GOT3 (cell line): ENCODE measurements around the gene ARHGAP23.
"Not testable (repeated sequence)": the region's sequence is repeated elsewhere in the genome, so short reads cannot be mapped to it uniquely, and the experiment has no call there.

Experiments used
- DNase-seq: peaks from one replicate; lab custom pipeline; 2025; ENCODE audit warnings: mixed read lengths; lab: John Stamatoyannopoulos, UW

ARHGAP23 gene

GRCh38 chr17:38460716-38461630, 32.7 kb downstream of the ARHGAP23 start:
- no peak for DNase-seq

DNA sequence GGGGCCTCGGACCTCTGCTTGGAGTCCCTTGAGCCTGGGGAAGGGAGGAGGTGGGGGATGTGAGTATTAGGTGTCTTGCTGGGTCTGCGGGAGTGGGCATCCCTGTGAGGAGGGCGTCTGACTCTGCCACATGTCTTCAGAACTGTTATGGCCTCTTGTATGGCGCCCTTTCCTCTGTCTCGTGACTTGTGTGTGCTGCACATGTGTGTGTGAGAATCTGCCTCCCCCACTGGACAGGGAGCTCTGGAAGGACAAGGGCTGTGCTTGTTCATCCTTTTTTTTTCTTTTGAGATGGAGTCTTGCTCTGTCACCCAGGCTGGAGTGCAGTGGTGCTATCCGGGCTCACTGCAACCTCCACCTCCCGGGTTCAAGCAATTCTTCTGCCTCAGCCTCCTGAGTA, 33.4 kb downstream of the ARHGAP23 start:
- no peak for DNase-seq

- no peak for DNase-seq
Observed at GRCh38 chr17:38463451-38463858, 35.2 kb downstream of the ARHGAP23 start.

- DNase-seq, result peak; percentile 46
Observed at GRCh38 chr17:38464251-38464722, 36.0 kb downstream of the ARHGAP23 start.

DNA sequence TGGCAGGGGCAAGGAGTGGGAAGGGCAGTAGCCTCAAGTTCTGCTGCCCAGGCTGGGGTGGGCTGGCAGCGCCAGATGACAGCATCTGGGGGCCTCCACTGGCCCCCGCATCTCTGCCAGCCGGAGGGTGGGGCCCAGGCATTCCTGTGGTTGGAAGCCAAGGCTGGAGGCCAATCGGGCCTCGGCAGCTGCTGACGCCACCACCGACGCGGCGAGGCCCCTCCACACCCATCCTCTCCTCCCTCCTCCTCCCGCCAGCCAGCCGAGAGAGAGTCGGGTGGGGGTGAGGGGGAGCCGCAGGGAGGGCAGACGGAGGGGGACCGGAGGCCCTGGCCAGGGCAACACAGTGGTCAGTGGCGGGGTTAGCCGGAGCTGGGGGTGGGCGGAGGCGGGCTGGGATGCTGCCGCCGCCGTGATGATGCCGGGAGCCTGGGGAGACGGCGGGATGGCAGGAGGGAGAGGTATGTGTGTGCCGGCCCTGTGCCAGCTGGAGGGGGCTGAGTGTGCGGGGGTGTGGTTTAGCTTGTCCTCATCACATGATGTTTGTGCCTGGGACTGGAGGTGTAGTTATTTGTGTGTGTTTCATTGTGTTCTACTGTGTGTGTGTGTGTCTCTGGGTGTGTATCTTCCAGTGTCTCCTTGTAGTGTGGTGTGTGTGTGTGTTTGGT, 36.6 kb downstream of the ARHGAP23 start:
- peak; percentile 67 for DNase-seq

- DNase-seq, result no peak
Observed at GRCh38 chr17:38465391-38466345, 37.4 kb downstream of the ARHGAP23 start.

DNA sequence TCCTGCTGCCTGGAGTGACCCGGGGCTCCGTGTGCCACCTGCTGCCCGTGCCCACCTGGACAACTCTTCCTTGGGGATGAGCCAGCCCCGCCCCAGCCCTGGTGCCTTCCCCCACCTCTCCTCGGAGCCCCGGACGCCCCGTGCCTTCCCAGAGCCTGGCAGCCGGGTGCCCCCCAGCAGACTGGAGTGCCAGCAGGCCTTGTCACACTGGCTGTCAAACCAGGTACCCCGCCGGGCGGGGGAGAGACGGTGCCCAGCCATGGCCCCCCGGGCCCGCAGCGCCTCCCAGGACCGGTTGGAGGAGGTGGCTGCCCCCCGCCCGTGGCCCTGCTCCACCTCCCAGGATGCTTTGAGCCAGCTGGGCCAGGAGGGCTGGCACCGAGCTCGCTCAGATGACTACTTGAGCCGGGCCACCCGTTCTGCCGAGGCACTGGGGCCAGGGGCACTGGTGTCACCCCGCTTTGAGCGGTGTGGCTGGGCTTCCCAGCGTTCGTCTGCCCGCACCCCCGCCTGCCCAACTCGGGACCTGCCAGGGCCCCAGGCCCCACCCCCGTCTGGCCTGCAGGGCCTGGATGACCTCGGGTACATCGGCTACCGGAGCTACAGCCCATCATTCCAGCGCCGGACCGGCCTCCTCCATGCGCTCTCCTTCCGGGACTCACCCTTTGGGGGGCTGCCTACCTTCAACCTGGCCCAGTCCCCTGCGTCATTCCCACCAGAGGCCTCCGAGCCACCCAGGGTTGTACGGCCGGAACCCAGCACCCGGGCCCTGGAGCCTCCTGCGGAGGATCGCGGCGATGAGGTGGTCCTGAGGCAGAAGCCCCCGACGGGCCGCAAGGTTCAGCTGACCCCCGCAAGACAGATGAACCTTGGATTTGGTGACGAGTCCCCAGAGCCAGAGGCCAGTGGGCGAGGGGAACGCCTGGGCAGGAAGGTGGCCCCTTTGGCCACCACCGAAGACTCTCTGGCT, 38.4 kb downstream of the ARHGAP23 start:
- no peak for DNase-seq

- DNase-seq, result no peak
Observed at GRCh38 chr17:38467491-38467890, 39.2 kb downstream of the ARHGAP23 start.

DNA sequence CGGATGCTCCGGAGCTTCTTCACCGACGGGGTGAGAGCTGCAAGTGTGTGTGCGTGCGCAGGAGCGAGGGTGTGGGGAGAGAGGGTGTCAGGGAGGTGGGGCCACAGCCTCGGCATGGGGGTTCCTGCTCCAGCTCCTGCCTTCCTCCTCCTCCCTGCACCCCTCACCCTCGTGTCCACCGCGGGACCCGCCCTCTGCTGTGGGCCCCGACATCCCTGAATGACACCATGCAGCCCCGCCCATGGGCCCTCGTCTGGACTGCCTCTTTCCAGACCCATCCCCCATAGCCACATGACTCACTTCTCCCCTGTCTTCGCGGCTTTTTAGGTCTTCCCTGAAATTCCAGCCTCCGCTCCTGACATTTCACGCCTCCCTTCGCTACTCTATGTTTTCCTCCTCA, 41.6 kb downstream of the ARHGAP23 start:
- no peak for DNase-seq

DNA sequence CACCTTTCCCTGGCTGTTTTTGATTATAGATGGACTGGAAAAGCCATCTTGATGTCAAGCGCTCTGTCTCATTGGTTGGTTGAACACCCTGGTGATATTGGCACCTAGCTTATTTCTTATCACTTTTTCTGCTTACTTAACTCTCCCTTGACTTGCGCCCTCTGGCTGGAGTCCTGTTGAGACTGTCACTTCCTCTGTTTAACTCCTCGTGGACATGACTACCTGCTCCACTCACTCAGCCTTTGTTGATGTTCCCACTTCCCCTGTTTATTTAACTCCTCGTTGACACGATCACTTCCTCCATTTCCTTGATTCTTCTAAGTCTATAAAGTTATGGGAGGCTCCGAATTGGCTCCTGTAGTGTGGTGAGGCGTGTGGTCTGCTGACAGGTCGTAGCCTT, 43.0 kb downstream of the ARHGAP23 start:
- not testable (repeated sequence) for DNase-seq

GRCh38 chr17:38474666-38475065, 46.4 kb downstream of the ARHGAP23 start:
- not testable (repeated sequence) for DNase-seq

- no peak for DNase-seq
Observed at GRCh38 chr17:38476549-38476948, 48.3 kb downstream of the ARHGAP23 start.

DNA sequence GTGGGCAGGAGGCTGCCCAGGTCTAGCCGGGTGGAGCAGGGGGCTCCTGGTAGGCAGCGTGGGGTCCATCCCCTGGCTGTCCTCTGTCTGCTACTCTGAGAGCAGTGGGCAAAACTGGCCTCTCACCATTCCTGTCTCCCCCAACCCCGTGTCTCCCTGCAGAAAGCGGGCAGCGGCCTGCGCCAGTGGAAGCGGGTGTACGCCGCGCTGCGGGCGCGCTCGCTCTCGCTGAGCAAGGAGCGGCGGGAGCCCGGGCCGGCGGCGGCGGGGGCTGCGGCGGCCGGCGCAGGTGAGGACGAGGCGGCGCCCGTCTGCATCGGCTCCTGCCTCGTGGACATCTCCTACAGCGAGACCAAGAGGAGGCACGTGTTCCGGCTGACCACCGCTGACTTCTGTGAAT, 49.2 kb downstream of the ARHGAP23 start:
- DNase-seq, result not testable (repeated sequence)

- DNase-seq, result not testable (repeated sequence)
Observed at GRCh38 chr17:38477951-38478350, 49.7 kb downstream of the ARHGAP23 start.

DNA sequence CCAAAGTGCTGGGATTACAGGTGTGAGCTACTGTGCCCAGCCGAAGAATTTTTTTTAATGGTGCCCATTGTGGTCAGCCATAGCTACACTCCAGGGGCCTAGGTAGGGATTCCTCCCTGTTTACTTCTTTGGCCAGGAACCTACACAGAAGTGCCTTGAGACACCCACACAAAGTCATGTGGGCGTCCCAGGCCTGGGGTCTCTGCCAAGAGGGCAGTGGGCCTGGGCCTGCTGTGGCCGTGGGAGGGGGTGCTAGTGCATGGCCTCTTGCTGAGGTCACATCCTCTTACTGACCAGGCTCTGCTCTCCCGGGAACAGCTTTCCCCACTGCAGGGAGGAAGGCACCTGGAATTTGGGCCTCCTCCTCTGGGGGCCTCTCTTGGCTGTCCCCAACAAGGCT, 50.4 kb downstream of the ARHGAP23 start:
- DNase-seq, result not testable (repeated sequence)

DNA sequence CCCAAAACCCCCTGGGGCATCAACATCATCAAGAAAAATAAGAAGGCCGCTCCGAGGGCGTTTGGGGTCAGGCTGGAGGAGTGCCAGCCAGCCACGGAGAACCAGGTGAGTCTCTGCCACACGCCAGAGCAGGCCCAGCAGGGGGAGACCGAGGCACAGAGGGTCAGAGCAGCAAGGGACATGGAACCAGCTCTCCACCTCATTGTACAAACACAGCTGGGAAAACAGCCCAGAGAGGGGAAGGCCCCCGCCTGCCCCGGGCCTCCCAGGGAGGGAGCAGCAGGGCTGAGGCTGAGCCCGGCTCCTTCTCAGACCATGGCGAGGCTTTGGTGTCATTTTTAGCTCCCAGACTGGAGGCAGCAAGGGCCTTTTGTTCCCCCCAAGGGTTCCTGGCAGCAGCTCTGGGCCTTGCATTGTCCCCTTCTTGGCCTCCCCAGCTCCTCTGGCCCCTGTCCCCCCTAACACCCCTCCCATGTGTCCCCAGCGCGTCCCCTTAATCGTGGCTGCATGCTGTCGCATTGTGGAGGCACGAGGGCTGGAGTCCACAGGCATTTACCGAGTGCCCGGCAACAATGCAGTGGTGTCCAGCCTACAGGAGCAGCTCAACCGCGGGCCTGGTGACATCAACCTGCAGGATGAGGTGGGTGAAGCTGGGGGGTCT, 53.9 kb downstream of the ARHGAP23 start:
- not testable (repeated sequence) for DNase-seq

- not testable (repeated sequence) for DNase-seq
Observed at GRCh38 chr17:38482700-38483043, 54.4 kb downstream of the ARHGAP23 start.

- not testable (repeated sequence) for DNase-seq
Observed at GRCh38 chr17:38484242-38485145, 56.2 kb downstream of the ARHGAP23 start.

- no peak for DNase-seq
Observed at GRCh38 chr17:38485146-38485468, 56.8 kb downstream of the ARHGAP23 start.
